ENCODE results near the gene DLL4. TPM values are rescaled to one million over a fixed set of nuclear protein-coding genes. Genes with fewer than 3 reads are reported as not detected.
A peak's percentile ranks its signal among the peaks of the same experiment; 100 is the strongest.

The DLL4 gene
- total RNA-seq, 2 donors from 2014 or later = 0.20 to 0.64 TPM

DNA sequence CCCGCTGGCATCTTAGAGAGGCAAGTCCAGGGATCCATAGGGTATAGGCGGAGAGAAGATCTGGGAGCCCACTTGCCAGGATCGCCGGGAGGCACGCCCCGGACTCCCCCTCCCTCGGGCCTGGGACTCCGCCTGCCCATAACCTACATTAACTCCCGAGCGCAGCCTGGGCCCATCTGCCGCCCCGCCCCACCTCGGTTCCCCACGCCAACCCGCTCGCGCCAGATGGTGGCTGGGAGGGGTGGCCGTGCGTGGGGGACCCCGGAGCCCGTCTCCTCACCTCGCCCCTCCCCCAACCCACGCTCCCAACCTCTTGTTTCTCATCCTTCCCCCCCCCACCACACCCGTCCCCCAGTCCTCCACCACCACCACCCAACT, 1.7 kb upstream of the DLL4 start:
- Mint-ChIP-seq H3K4me1 (peaks cover 36% of the 10 kb centered on the region), H3K27ac (no peak overlapping the region)
- 6 to 13% methylated on average over 5 to 23 of the region's 24 CpGs for WGBS, 2 experiments (ENCODE audit: insufficient coverage in 1 of 2, insufficient read length in 1 of 2)

DNA sequence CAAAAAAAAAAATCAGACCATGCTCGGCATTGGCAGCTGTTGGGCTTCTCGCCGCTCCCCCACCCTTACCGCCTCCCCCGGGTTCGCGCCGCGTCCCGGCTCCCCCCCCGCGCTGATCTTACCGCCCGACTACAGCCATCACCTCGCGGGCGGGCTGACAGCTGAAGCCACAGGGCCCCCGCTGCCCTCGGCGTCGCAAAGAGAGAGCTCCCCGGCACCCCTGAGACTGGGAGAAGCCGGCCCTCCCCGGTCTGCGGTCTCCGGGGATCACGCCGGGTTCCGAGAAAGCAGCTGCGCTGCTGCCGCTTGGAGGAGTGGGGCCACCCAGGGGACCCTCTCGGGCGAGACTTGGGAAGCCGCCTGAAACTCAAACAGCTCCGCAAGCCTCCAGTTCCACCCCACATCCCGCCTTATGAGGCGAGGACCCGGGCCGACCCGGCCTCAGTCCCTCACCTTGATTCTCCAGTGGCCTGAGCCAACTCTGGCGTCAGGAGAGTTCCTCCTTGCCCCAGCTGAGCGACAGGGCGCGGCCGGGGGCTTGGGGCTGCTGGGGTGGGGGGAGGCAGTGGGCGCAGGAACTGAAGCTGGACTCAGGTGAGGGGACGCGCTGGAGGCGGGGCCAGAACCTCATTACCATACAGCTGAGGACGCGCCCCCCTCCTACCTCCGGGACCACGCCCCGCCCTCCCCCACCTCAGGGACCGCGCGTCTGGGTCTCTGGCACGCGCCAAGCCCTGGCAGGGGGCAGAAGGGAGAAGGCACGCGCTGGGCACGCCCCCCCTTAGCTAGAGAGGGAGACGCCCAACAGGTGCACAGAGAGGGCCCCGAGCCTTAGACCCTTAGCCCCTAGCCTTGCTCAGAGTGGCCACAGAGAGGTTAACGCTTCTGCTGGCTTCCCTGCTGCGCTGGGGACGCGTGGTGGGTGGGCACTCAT, 1.0 kb upstream of the DLL4 start:
- H3K27ac Mint-ChIP-seq = no peak overlapping the region
- 0 to 1% methylated on average over 13 to 65 of the region's 68 CpGs for WGBS, 2 experiments (ENCODE audit: insufficient coverage in 1 of 2, insufficient read length in 1 of 2)
- H3K9me3 ChIP-seq (ENCODE audit: control insufficient read depth, low read length) = no peaks in the 10 kb centered on the region
- no peaks in the 10 kb centered on the region for H3K9me3 Mint-ChIP-seq
- H3K27ac ChIP-seq (ENCODE audit: low read depth, low read length) = no peak overlapping the region
- peaks cover 39% of the 10 kb centered on the region for H3K4me1 Mint-ChIP-seq
- H3K4me3 Mint-ChIP-seq = peak overlapping the region; percentile 55
- peaks cover 100% of the 10 kb centered on the region for H3K27me3 Mint-ChIP-seq (ENCODE audit: insufficient read depth)
- H3K4me1 ChIP-seq (ENCODE audit: control insufficient read depth, insufficient read depth, low read length) = peaks cover 14% of the 10 kb centered on the region
- no peaks in the 10 kb centered on the region for H3K36me3 ChIP-seq (ENCODE audit: control insufficient read depth, insufficient read depth, low read length)
- H3K36me3 Mint-ChIP-seq (ENCODE audit: low read depth) = no peaks in the 10 kb centered on the region
- TF ChIP-seq, protein P1, sequence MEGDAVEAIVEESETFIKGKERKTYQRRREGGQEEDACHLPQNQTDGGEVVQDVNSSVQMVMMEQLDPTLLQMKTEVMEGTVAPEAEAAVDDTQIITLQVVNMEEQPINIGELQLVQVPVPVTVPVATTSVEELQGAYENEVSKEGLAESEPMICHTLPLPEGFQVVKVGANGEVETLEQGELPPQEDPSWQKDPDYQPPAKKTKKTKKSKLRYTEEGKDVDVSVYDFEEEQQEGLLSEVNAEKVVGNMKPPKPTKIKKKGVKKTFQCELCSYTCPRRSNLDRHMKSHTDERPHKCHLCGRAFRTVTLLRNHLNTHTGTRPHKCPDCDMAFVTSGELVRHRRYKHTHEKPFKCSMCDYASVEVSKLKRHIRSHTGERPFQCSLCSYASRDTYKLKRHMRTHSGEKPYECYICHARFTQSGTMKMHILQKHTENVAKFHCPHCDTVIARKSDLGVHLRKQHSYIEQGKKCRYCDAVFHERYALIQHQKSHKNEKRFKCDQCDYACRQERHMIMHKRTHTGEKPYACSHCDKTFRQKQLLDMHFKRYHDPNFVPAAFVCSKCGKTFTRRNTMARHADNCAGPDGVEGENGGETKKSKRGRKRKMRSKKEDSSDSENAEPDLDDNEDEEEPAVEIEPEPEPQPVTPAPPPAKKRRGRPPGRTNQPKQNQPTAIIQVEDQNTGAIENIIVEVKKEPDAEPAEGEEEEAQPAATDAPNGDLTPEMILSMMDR (conservative IDR thresholded peaks at IDR 0.05) = no peak
- H3K27me3 ChIP-seq (ENCODE audit: control insufficient read depth, insufficient read depth, low read length, poor library complexity, severe bottlenecking) = peaks cover 100% of the 10 kb centered on the region
- peak overlapping the region; percentile 78 for H3K4me3 ChIP-seq (ENCODE audit: low read length)
- peak; percentile 90 for DNase-seq
- H3K9ac ChIP-seq (ENCODE audit: extremely low read depth, low read length, poor library complexity, severe bottlenecking) = no peak overlapping the region

More for the DNA sequence above, 1.7 kb upstream of the DLL4 start:
- Histone ChIP-seq H3K4me3 (ENCODE audit: low read length) (no peak overlapping the region), H3K9me3 (ENCODE audit: control insufficient read depth, low read length) (no peaks in the 10 kb centered on the region), H3K27ac (ENCODE audit: low read depth, low read length) (no peak overlapping the region), H3K4me1 (ENCODE audit: control insufficient read depth, insufficient read depth, low read length) (peaks cover 14% of the 10 kb centered on the region), H3K27me3 (ENCODE audit: control insufficient read depth, insufficient read depth, low read length, poor library complexity, severe bottlenecking) (peaks cover 100% of the 10 kb centered on the region), H3K36me3 (ENCODE audit: control insufficient read depth, insufficient read depth, low read length) (no peaks in the 10 kb centered on the region), H3K9ac (ENCODE audit: extremely low read depth, low read length, poor library complexity, severe bottlenecking) (no peak overlapping the region)
- TF ChIP-seq, protein P1 (conservative IDR thresholded peaks at IDR 0.05) = no peak
- no peak for DNase-seq
- Mint-ChIP-seq H3K9me3 (no peaks in the 10 kb centered on the region), H3K36me3 (ENCODE audit: low read depth) (no peaks in the 10 kb centered on the region), H3K4me3 (peak overlapping the region; percentile 55), H3K27me3 (ENCODE audit: insufficient read depth) (peaks cover 100% of the 10 kb centered on the region)

DNA sequence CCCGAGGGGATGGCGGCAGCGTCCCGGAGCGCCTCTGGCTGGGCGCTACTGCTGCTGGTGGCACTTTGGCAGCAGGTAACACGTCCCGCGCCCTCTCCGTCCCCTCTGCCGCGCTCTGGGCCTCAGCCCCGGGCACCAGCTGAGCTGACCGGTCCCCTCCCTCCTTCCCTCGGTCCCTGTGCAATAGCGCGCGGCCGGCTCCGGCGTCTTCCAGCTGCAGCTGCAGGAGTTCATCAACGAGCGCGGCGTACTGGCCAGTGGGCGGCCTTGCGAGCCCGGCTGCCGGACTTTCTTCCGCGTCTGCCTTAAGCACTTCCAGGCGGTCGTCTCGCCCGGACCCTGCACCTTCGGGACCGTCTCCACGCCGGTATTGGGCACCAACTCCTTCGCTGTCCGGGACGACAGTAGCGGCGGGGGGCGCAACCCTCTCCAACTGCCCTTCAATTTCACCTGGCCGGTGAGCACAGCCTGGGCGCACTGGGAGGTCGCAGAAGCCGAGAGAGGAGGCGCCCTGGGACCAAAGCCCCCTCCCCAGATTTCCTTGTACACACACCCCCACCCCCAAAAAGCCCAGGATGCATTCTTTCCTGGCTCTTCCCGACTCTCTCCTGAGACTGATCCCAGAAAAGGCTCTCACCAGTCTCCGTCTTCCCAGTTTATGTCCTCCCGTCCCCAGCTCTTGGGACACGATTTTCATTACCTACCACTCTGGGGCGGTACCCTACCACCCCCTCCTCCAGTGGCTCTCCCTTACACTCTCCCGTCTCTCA, 705 bp downstream of the DLL4 start:
- peak overlapping the region; percentile 55 for H3K4me3 Mint-ChIP-seq
- H3K9me3 Mint-ChIP-seq = no peaks in the 10 kb centered on the region
- Histone ChIP-seq H3K36me3 (ENCODE audit: control insufficient read depth, insufficient read depth, low read length) (no peaks in the 10 kb centered on the region), H3K27ac (ENCODE audit: low read depth, low read length) (no peak overlapping the region), H3K4me1 (ENCODE audit: control insufficient read depth, insufficient read depth, low read length) (peaks cover 14% of the 10 kb centered on the region), H3K9me3 (ENCODE audit: control insufficient read depth, low read length) (no peaks in the 10 kb centered on the region), H3K4me3 (ENCODE audit: low read length) (peak overlapping the region; percentile 78), H3K9ac (ENCODE audit: extremely low read depth, low read length, poor library complexity, severe bottlenecking) (no peak overlapping the region), H3K27me3 (ENCODE audit: control insufficient read depth, insufficient read depth, low read length, poor library complexity, severe bottlenecking) (peaks cover 100% of the 10 kb centered on the region)
- DNase-seq = peak; percentile 84
- peaks cover 99% of the 10 kb centered on the region for H3K27me3 Mint-ChIP-seq (ENCODE audit: insufficient read depth)
- no peak overlapping the region for H3K27ac Mint-ChIP-seq
- TF ChIP-seq, protein P1 (conservative IDR thresholded peaks at IDR 0.05) = no peak
- no peaks in the 10 kb centered on the region for H3K36me3 Mint-ChIP-seq (ENCODE audit: low read depth)
- 2 to 4% methylated on average over 18 to 56 of the region's 56 CpGs for WGBS, 2 experiments (ENCODE audit: insufficient coverage in 1 of 2, insufficient read length in 1 of 2)
- peaks cover 45% of the 10 kb centered on the region for H3K4me1 Mint-ChIP-seq
